ENCODE measurements around the gene SEBOX.

DNA sequence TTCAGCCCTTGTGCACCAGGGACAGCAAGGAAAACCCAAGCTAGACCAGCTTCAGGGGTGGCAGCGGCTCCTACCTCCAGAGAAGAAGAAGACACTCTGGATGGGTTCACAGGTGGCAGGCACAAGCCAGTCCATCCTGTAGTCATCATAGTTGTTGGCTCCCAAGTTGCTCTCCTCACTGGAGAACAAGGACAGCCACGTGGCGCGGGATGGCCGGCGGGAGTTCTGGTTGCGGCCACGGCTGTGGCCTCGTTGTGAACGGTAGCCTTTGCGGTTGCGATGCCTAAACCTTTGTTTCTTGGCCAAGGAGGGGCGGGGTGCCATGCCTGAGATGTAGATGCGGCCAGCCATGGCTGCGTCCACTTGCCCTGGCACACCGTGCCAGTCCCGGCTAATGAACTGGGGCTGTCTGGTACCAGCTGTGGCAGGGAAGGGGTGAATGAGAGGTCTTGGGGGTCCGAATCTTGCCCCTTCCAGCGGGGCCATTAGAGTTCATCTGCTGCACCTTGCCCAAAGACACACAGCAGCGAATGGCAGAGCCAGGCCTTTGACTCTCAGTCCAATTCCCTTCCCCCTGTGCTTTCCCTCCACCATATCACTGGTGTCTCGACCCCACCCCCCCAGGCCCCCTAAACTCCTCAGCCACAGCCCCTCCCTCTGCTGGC lies 2.8 kb upstream of the SEBOX start:
- TF ChIP-seq, protein P1, sequence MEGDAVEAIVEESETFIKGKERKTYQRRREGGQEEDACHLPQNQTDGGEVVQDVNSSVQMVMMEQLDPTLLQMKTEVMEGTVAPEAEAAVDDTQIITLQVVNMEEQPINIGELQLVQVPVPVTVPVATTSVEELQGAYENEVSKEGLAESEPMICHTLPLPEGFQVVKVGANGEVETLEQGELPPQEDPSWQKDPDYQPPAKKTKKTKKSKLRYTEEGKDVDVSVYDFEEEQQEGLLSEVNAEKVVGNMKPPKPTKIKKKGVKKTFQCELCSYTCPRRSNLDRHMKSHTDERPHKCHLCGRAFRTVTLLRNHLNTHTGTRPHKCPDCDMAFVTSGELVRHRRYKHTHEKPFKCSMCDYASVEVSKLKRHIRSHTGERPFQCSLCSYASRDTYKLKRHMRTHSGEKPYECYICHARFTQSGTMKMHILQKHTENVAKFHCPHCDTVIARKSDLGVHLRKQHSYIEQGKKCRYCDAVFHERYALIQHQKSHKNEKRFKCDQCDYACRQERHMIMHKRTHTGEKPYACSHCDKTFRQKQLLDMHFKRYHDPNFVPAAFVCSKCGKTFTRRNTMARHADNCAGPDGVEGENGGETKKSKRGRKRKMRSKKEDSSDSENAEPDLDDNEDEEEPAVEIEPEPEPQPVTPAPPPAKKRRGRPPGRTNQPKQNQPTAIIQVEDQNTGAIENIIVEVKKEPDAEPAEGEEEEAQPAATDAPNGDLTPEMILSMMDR (IDR thresholded peaks at IDR 0.05), result no peak
- TF ChIP-seq POLR2A (IDR thresholded peaks at IDR 0.05), result no peak
- no peak for TF ChIP-seq EP300 (IDR thresholded peaks at IDR 0.05)
